ENCODE data around the gene CABP1.
A peak's percentile ranks its signal among the peaks of the same experiment; 100 is the strongest.

The CABP1 gene

DNA sequence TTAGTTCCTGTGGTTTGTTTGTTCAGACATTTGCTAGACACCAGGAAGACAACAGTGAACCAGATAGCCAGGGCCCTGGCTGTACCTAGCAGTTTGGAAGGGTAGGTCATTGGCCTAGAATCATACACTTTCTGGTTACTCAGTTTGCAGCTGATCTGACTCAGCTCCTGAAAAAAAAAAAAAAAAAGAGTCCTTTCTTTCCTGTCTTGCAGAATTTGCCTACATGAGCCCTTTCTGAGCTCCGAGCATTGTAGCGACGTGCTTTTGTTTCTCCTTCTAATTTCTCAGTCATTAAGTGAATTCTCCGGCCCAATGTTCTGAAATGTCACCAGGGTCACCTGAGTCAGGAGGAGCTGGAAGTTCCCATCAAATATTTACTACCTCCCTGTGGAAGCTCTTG, 2.4 kb downstream of the CABP1 start:
- Histone ChIP-seq H3K9me3 (ENCODE audit: control insufficient read depth, low read depth, low read length) (no peaks in the 10 kb centered on the region), H3K27me3 (ENCODE audit: control insufficient read depth, insufficient read depth, low read length) (peaks cover 21% of the 10 kb centered on the region), H3K9ac (ENCODE audit: low read length) (no peak overlapping the region), H3K36me3 (ENCODE audit: control insufficient read depth, low read depth, low read length) (no peaks in the 10 kb centered on the region), H3K4me1 (ENCODE audit: control insufficient read depth, low read depth, low read length) (no peaks in the 10 kb centered on the region), H3K4me3 (ENCODE audit: low read length) (no peak overlapping the region), H3K27ac (ENCODE audit: low read length) (no peak overlapping the region)

DNA sequence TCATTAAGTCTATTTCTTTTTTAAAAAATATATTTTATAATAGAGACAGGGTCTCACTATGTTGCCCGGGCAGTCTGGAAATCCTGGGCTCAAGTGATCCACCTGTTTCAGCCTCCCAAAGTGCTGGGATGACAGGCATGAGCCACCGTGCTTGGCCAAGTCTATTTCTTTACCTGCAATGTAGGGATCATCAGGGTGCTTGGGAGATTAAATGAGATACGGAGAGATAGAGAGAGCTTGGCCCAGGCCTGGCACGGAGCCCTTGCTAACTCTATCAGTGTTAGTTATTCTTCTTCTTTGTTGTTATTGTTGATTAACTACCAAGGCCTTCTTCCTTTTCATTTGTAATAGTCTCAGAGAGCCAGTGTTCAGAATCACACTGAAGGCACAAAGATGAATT, 3.1 kb downstream of the CABP1 start:
- Histone ChIP-seq H3K4me1 (ENCODE audit: control insufficient read depth, low read depth, low read length) (no peaks in the 10 kb centered on the region), H3K27me3 (ENCODE audit: control insufficient read depth, insufficient read depth, low read length) (peaks cover 21% of the 10 kb centered on the region), H3K9ac (ENCODE audit: low read length) (no peak overlapping the region), H3K9me3 (ENCODE audit: control insufficient read depth, low read depth, low read length) (no peaks in the 10 kb centered on the region), H3K27ac (ENCODE audit: low read length) (no peak overlapping the region), H3K36me3 (ENCODE audit: control insufficient read depth, low read depth, low read length) (no peaks in the 10 kb centered on the region), H3K4me3 (ENCODE audit: low read length) (no peak overlapping the region)

GRCh38 chr12:120646044-120646443, 5.6 kb downstream of the CABP1 start:
- no peak overlapping the region for H3K9ac ChIP-seq (ENCODE audit: low read length)
- no peaks in the 10 kb centered on the region for H3K9me3 ChIP-seq (ENCODE audit: control insufficient read depth, low read depth, low read length)
- no peak overlapping the region for H3K27ac ChIP-seq (ENCODE audit: low read length)
- no peak overlapping the region for H3K4me3 ChIP-seq (ENCODE audit: low read length)
- peaks cover 21% of the 10 kb centered on the region for H3K27me3 ChIP-seq (ENCODE audit: control insufficient read depth, insufficient read depth, low read length)
- H3K36me3 ChIP-seq (ENCODE audit: control insufficient read depth, low read depth, low read length): no peaks in the 10 kb centered on the region
- no peaks in the 10 kb centered on the region for H3K4me1 ChIP-seq (ENCODE audit: control insufficient read depth, low read depth, low read length)

GRCh38 chr12:120647375-120647755, 6.9 kb downstream of the CABP1 start:
- H3K27ac ChIP-seq (ENCODE audit: low read length): no peak overlapping the region
- peaks cover 3% of the 10 kb centered on the region for H3K4me1 ChIP-seq (ENCODE audit: control insufficient read depth, low read depth, low read length)
- H3K27me3 ChIP-seq (ENCODE audit: control insufficient read depth, insufficient read depth, low read length): peaks cover 10% of the 10 kb centered on the region
- no peak overlapping the region for H3K9ac ChIP-seq (ENCODE audit: low read length)
- no peaks in the 10 kb centered on the region for H3K36me3 ChIP-seq (ENCODE audit: control insufficient read depth, low read depth, low read length)
- H3K9me3 ChIP-seq (ENCODE audit: control insufficient read depth, low read depth, low read length): no peaks in the 10 kb centered on the region
- H3K4me3 ChIP-seq (ENCODE audit: low read length): no peak overlapping the region

- Histone ChIP-seq H3K27ac (ENCODE audit: low read length) (no peak overlapping the region), H3K4me3 (ENCODE audit: low read length) (peak overlapping the region; percentile 54), H3K9ac (ENCODE audit: low read length) (no peak overlapping the region), H3K27me3 (ENCODE audit: control insufficient read depth, insufficient read depth, low read length) (no peaks in the 10 kb centered on the region), H3K4me1 (ENCODE audit: control insufficient read depth, low read depth, low read length) (peaks cover 3% of the 10 kb centered on the region), H3K9me3 (ENCODE audit: control insufficient read depth, low read depth, low read length) (no peaks in the 10 kb centered on the region), H3K36me3 (ENCODE audit: control insufficient read depth, low read depth, low read length) (no peaks in the 10 kb centered on the region)
Measured at GRCh38 chr12:120649442-120650232, 9.2 kb downstream of the CABP1 start.

DNA sequence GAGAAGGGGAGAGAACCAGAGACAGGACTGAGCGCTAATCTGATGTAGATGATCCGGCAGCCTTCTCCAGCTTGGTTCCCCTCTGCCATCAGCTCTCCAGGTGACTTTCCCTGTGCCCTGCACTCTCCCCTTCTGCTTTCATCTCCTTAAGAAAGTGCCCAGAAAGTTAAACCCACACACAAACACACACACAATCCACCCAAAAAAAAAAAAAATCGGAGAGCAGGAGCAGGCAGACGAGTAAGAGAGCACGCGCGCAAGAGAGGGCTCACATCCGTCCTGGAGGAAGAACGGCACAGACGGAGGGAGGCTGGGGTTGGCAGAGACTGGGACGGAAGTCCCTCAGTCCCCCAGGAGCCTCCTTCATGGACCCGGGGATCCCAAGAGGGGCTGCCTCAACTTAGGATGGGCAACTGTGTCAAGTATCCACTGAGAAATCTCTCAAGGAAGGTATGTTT, 9.8 kb downstream of the CABP1 start:
- peaks cover 3% of the 10 kb centered on the region for H3K4me1 ChIP-seq (ENCODE audit: control insufficient read depth, low read depth, low read length)
- no peak overlapping the region for H3K4me3 ChIP-seq (ENCODE audit: low read length)
- H3K27me3 ChIP-seq (ENCODE audit: control insufficient read depth, insufficient read depth, low read length): no peaks in the 10 kb centered on the region
- no peak overlapping the region for H3K27ac ChIP-seq (ENCODE audit: low read length)
- H3K9me3 ChIP-seq (ENCODE audit: control insufficient read depth, low read depth, low read length): no peaks in the 10 kb centered on the region
- no peak overlapping the region for H3K9ac ChIP-seq (ENCODE audit: low read length)
- no peaks in the 10 kb centered on the region for H3K36me3 ChIP-seq (ENCODE audit: control insufficient read depth, low read depth, low read length)

- Histone ChIP-seq H3K36me3 (ENCODE audit: control insufficient read depth, low read depth, low read length) (no peaks in the 10 kb centered on the region), H3K9ac (ENCODE audit: low read length) (no peak overlapping the region), H3K27me3 (ENCODE audit: control insufficient read depth, insufficient read depth, low read length) (no peaks in the 10 kb centered on the region), H3K4me3 (ENCODE audit: low read length) (no peak overlapping the region), H3K9me3 (ENCODE audit: control insufficient read depth, low read depth, low read length) (no peaks in the 10 kb centered on the region), H3K27ac (ENCODE audit: low read length) (no peak overlapping the region), H3K4me1 (ENCODE audit: control insufficient read depth, low read depth, low read length) (peaks cover 3% of the 10 kb centered on the region)
Measured at GRCh38 chr12:120651821-120652220, 11.4 kb downstream of the CABP1 start.

- Histone ChIP-seq H3K4me3 (ENCODE audit: low read length) (no peak overlapping the region), H3K27ac (ENCODE audit: low read length) (no peak overlapping the region), H3K9me3 (ENCODE audit: control insufficient read depth, low read depth, low read length) (no peaks in the 10 kb centered on the region), H3K36me3 (ENCODE audit: control insufficient read depth, low read depth, low read length) (no peaks in the 10 kb centered on the region), H3K27me3 (ENCODE audit: control insufficient read depth, insufficient read depth, low read length) (no peaks in the 10 kb centered on the region), H3K4me1 (ENCODE audit: control insufficient read depth, low read depth, low read length) (peaks cover 3% of the 10 kb centered on the region), H3K9ac (ENCODE audit: low read length) (no peak overlapping the region)
Measured at GRCh38 chr12:120652656-120653435, 12.4 kb downstream of the CABP1 start.

DNA sequence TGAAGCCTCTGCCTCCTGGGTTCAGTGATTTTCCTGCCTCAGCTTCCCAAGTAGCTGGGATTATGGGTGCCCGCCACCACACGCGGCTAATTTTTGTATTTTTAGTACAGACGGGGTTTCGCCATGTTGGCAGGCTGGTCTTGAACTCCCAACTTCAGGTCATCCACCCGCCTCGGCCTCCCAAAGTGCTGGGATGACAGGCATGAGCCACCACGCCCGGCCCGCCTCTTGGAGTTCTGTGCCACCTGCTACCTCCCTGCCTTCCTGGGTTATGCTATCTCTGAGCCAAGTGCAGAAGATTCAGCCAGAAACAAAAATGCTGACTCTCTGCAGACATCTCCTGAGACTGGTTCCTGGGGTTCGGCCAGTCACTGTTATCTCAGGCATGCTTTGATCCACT, 13.2 kb downstream of the CABP1 start:
- no peaks in the 10 kb centered on the region for H3K9me3 ChIP-seq (ENCODE audit: control insufficient read depth, low read depth, low read length)
- no peaks in the 10 kb centered on the region for H3K27me3 ChIP-seq (ENCODE audit: control insufficient read depth, insufficient read depth, low read length)
- peaks cover 3% of the 10 kb centered on the region for H3K4me1 ChIP-seq (ENCODE audit: control insufficient read depth, low read depth, low read length)
- no peak overlapping the region for H3K9ac ChIP-seq (ENCODE audit: low read length)
- no peak overlapping the region for H3K4me3 ChIP-seq (ENCODE audit: low read length)
- no peaks in the 10 kb centered on the region for H3K36me3 ChIP-seq (ENCODE audit: control insufficient read depth, low read depth, low read length)
- H3K27ac ChIP-seq (ENCODE audit: low read length): no peak overlapping the region

DNA sequence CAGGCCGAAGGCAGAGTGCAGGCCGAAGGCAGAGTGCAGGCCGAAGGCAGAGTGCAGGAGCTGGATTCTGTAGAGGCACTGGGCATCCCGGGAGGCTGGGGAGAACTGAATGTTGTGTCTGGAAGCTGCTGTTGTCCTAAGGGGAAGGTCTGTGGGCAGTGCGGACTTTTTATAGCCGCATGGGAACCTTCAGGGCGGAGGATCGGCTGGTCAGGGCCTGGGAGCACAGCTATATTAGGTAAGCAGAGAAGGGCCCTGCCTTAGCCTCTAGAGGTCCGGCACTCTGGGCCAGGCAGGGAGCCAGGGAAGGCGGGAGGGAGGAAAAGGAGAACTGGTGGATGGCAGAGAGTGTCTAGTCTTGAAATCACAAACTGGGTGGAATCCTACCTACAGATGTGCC, 14.2 kb downstream of the CABP1 start:
- Histone ChIP-seq H3K27ac (ENCODE audit: low read length) (no peak overlapping the region), H3K9ac (ENCODE audit: low read length) (no peak overlapping the region), H3K27me3 (ENCODE audit: control insufficient read depth, insufficient read depth, low read length) (no peaks in the 10 kb centered on the region), H3K36me3 (ENCODE audit: control insufficient read depth, low read depth, low read length) (no peaks in the 10 kb centered on the region), H3K9me3 (ENCODE audit: control insufficient read depth, low read depth, low read length) (no peaks in the 10 kb centered on the region), H3K4me1 (ENCODE audit: control insufficient read depth, low read depth, low read length) (peaks cover 3% of the 10 kb centered on the region), H3K4me3 (ENCODE audit: low read length) (no peak overlapping the region)

DNA sequence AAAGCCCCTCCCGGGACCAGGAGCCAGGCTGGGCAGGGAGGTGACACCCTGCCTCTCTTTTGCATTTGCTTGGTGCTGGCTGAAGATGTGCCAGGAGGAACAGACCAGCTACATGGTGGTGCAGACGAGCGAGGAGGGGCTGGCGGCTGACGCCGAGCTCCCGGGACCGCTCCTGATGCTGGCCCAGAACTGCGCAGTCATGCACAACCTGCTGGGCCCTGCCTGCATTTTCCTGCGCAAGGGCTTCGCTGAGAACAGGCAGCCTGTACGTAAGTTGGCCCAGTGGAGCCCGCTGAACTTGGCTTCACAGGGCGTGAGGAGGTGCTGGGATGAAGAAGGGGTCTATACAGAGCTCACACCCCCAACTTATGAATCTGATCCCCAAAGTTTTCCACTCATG, 15.6 kb downstream of the CABP1 start:
- Histone ChIP-seq H3K27me3 (ENCODE audit: control insufficient read depth, insufficient read depth, low read length) (no peaks in the 10 kb centered on the region), H3K9me3 (ENCODE audit: control insufficient read depth, low read depth, low read length) (no peaks in the 10 kb centered on the region), H3K9ac (ENCODE audit: low read length) (no peak overlapping the region), H3K4me1 (ENCODE audit: control insufficient read depth, low read depth, low read length) (peaks cover 3% of the 10 kb centered on the region), H3K27ac (ENCODE audit: low read length) (no peak overlapping the region), H3K36me3 (ENCODE audit: control insufficient read depth, low read depth, low read length) (no peaks in the 10 kb centered on the region), H3K4me3 (ENCODE audit: low read length) (no peak overlapping the region)

All from iPS-18a (cell line).